Endometrial microvascular endothelial cells (primary cell): Measurements from ENCODE around the gene HOXC13. TPM values are rescaled to one million over a fixed set of nuclear protein-coding genes. Genes with fewer than 3 reads are reported as not detected.

ENCODE experiments used
- in situ Hi-C: cut with HindIII; loops from 2 replicates; pipeline ENCODE4 v1.10.0; 2017; ENCODE audit warnings: low sequenced_read_pairs, low pct_unique_long_range_greater_than_20kb; ENCODE audit errors: inconsistent ontology term
- total RNA-seq: library from RNA; depleted of rRNA; stranded (reverse); fragments of >200 nt; gene quantifications from one replicate; pipeline ENCODE4 v1.2.3, GENCODE V29; 2015; ENCODE audit errors: inconsistent ontology term

Gene HOXC13
- total RNA-seq, 1 donor from 2014 or later: not detected

GRCh38 chr12:53976823-53977595 is 38.4 kb downstream of the HOXC13 start:
- in situ Hi-C loops: no loop called here

DNA sequence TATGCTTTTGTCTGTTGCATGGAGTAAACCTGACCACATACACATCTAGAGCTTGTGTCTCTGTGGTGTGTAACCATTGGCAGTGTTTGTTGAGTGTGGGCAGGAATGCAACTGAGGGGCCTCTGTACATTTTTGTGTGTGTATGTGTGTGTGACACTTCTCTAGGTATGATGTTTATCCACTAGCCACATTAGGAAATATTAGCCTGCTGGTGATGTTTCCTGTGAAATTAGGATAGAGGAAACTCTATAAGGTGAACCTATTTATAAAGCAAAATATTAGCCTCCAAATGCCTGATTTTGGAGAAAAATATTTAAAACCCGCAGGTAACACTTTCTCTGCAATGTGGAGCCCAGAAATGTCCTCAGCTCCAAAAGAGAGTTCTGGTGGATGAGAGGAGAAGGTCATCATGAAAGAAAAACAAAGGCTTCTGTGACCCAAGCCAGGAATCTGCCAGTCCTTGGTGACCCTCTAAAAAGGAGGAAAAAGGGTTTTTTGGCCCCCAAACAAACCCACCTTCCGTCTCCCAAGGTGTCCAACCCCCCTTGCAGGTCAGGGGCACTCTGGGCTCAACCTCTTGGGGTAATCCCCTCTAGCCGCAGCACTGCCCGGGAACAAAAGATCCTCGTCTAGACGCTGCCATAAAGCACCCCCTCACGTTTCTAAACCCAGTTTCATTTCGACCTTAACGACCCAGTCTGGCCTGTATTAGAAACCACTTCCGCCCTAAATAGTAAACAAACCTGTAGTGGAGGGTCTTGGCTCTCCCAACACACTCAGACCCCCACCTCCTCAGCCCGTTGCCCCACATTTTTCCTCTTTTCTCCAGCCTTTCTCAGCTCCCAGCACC is 39.2 kb downstream of the HOXC13 start:
- in situ Hi-C loops: no loop called here

- in situ Hi-C loops: no loop called here
Observed at GRCh38 chr12:53978477-53979356, 40.1 kb downstream of the HOXC13 start.

- in situ Hi-C loops: no loop called here
Observed at GRCh38 chr12:53980104-53980801, 41.6 kb downstream of the HOXC13 start.

DNA sequence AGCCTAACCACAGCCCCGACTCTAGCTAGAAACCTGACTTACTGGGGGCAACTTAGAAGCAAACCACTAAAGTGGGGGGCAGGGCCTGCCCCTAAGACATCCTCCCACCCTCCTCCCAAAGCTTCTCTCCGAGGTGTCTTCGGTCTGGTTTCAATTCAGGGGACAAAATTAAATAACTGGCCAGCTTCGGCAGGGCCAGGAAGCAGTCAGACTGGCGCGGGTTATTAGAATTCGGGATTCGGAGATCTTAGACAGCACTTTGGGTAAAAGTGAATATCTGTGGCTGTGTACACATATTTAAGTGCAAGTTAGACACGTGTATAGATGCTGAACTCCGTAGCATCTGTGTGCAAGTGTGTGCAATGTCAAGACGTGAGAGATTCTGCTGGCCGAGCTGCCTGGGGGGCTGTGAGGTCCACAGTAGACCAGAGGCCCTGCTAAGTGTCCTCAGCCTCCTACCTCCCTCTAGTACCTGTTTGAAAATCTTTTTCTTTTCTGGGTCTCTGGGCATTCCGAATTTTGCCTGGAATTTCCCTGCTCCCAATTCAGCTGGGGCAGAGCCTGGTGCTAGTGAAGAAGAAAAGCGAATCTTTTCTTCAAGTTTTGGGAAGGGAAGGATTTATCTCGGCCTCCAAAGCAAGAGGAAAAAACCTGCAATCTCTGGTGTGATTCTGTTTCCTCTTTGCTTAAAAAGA is 42.3 kb downstream of the HOXC13 start:
- in situ Hi-C loops: no loop called here

DNA sequence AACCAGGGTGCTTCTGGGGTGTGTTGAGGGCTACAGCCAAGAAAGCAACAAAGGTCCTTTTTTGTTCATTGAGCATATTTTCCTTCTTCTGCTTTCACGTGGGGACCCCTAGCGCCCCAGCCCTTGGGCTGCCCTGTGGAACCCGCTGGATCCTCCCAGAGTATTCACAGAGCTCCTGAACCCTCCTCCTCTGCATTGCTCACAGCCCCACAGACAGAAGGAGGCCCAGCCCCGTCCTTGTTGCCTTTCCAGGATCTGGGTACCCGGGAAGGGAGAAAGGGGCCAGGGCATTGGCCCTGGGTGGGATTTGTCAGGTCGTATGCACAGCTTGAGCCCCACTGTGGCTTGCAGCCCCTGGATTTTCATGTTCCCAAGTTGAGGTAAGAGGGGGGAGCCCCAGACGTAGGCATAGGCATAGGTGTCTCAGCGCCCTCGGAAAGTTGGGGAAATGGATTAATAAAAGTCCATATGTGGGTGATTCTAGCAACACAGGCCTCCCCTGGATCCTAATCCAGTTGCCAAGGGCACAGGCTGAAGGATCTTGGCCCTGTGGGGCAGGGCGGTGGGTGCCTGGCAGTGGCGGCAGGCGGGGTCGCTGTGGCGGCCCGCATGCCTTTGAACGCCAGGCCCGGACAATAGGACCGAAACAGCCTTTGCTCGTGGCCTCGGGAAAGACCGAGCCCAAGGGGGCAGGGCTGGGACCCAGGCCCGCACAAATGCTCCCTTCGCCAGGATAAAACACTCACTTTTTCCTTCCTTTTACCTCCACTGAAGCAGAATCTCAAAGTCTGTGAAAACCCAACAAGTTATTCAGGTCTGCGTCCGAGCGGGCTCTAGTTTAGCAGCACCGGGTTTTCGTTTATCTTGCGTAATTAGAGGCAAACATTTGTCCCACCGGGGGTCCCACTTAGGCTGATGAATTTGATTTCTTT is 43.3 kb downstream of the HOXC13 start:
- in situ Hi-C loops: no loop called here

DNA sequence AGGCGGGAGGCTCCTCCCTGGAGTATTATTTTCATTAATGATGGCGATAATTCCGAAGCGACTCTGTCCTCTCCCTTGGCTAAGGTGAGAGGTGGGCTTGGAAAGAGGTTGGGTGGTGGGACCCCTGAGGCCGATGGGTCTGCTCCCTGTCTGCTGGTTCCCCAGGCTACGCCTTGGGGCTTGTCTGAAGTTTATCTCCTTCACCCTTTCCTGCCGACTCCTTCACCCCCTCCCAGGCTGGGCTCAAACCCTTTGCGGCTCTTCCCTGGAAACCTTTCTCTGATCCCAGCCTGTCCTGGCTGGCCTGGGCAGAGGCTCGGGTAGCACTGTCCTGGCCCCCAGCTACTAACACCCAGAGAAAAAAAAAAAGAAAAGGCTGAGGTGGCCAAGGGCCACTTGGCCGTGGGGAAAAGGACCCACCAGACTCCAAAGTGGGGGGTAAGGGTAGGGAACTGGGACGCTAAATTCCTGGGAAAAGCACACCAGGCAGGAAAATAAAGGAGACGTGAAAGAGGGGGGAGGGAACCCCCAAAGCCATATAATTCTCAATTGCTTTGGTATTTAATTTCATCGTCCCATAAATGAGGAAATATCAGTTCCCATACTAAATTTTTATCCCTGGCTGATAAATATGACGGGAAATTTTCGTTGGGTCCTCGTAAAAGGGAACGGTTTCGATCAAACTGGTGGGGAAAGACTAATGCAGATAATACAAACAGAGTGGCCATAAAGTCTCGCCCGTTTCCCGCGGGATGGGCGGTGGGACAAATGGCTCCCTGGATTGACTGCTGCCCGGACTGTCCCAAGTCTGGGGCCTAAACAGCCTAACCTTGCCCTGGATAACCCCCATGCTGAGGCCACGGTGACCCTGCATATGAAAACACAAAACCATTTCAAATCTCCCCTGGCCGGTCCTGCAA is 44.3 kb downstream of the HOXC13 start:
- in situ Hi-C loops: no loop called here

GRCh38 chr12:53983568-53983949 is 44.9 kb downstream of the HOXC13 start:
- in situ Hi-C loops: no loop called here

DNA sequence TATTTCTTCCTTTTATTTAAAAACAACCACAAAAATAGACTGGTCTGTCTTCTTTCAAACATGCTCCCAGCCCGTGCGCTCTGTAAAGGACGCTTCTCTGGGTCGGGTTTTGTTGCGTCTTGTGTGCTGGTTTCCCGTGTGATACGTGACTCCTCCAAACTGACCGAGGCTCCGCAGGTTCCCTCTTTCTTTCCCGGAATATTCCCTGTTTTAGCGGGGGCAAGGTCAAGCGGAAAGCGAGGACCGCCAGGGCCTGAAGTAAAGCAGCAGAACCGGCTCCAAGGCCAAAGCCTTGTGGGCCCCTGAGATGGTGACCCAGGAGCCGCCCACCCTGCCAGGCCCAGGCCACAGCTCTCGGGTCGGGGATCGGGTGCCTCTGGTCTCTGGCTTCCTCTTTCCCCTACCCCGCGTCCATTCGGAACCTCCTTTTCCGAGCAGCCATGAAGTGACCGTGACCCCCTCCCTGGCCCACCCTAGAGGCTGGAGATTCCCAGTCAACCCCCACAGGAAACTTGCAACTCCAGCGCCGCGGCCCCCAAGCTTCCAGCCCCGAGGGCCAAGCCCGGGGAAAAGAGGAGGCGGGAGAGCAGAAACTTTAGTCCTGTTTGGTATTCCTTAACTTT is 45.4 kb downstream of the HOXC13 start:
- in situ Hi-C loops: no loop called here

DNA sequence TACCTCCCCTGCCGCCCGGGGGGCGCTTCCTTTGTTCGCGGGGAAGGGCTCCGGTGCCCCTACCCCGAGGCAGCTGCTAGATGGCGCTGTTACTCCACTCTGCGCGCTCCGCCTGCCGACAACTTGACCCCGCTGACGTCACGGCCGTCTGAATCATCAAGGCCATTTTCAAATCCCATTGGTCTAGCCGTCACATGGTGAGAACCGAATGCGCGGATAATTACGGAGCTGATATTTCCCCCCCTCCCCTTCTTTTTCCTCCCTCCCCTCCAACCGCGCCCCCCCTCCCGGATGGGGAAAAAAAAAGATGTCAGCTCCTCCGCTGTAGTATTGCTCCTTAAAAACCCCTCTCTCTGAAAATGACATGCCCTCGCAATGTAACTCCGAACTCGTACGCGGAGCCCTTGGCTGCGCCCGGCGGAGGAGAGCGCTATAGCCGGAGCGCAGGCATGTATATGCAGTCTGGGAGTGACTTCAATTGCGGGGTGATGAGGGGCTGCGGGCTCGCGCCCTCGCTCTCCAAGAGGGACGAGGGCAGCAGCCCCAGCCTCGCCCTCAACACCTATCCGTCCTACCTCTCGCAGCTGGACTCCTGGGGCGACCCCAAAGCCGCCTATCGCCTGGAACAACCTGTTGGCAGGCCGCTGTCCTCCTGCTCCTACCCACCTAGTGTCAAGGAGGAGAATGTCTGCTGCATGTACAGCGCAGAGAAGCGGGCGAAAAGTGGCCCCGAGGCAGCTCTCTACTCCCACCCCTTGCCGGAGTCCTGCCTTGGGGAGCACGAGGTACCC is 46.5 kb downstream of the HOXC13 start, which contains the start of gene HOXC10:
Gene HOXC10, plus strand, starts transcription at position 246 of the 791 bp plus-strand sequence. Its CDS starts 114 bp downstream, at position 360.
- in situ Hi-C loops: no loop called here

DNA sequence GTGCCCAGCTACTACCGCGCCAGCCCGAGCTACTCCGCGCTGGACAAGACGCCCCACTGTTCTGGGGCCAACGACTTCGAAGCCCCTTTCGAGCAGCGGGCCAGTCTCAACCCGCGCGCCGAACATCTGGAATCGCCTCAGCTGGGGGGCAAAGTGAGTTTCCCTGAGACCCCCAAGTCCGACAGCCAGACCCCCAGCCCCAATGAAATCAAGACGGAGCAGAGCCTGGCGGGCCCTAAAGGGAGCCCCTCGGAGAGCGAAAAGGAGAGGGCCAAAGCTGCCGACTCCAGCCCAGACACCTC is 47.0 kb downstream of the HOXC13 start:
- in situ Hi-C loops: no loop called here

GRCh38 chr12:53985994-53986685 is 47.5 kb downstream of the HOXC13 start:
- in situ Hi-C loops: no loop called here

DNA sequence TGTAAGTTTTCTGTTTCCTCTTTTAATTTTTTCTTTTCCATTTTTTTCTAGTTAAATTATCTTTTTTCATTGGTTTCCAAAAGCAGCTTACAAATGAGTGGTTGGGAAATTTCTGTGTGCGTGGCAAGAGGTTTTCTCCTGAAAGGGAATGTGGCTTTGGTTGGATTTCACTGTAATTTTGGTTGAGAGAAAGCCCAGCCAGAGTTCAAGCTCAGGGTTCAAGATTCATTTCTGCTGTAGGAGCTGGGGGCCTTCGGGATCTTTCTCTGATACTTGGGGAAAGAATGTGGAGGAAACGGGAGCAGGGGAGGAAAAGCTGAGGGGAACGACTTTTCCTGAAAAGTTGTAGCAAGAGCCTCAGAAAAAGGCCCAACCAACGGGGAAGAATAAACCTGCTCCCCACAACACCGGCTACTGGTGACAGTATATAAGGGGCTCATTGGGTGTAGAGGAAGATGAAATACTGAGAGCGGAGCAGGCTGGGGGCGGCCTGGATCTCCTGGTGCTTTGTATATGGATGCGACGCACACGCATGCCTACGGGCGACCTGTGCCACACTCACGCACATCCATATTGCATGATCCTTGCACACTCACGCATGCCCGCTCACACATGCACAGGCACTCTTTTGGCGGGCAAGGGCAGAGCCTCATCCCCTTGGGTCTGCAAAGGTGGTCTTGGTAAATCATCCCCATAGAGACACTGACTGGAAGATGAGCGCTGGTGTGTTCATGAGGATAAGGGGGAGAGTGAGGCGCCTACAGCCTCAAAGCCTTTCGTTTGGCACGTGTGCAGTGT is 48.3 kb downstream of the HOXC13 start:
- in situ Hi-C loops: no loop called here

GRCh38 chr12:53987787-53988230 is 49.2 kb downstream of the HOXC13 start:
- in situ Hi-C loops: no loop called here
